ENCODE data around the gene MYH11. TPM values are rescaled to one million over a fixed set of nuclear protein-coding genes. Genes with fewer than 3 reads are reported as not detected.
"Not testable (repeated sequence)": the region's sequence is repeated elsewhere in the genome, so short reads cannot be mapped to it uniquely, and the experiment has no call there.

Gene MYH11
- total and polyA plus RNA-seq, 5 donors: 70.6 to 420 (median 110) TPM

DNA sequence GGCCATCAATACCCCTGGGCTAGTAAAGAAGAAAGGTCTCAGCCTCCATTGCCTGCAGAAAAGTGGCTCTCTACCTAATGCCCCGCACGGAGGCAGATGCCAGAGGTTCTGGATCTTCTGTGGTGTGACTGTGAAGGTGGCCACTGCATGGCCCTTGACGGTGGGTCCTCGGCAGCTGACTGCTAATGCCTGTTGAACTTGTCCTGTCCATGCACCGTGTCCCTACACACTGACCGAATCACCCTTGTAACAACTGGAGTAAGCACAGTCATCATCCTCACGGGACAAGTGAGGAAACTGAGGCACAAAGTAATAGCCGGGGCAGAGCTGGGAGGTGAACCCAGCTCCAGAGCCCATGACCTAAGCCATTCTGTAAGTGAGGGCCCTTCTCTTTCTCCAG, 48.8 kb downstream of the MYH11 start:
- DNase-seq (no peak), ATAC-seq (no peak)
- H3K4me3 ChIP-seq (ENCODE audit: low read length): no peak overlapping the region
- WGBS: 85% methylated on average over 8 of the region's 8 CpGs
- no peak overlapping the region for H3K27ac ChIP-seq (ENCODE audit: low read length)
- peaks cover 6% of the 10 kb centered on the region for H3K4me1 ChIP-seq (ENCODE audit: control insufficient read depth, insufficient read depth, low read length)
- intact Hi-C loops (cut with DNase I): no loop called here
- no peaks in the 10 kb centered on the region for H3K27me3 ChIP-seq (ENCODE audit: control insufficient read depth, insufficient read depth)
- H3K9me3 ChIP-seq (ENCODE audit: control insufficient read depth, low read length): no peaks in the 10 kb centered on the region

DNA sequence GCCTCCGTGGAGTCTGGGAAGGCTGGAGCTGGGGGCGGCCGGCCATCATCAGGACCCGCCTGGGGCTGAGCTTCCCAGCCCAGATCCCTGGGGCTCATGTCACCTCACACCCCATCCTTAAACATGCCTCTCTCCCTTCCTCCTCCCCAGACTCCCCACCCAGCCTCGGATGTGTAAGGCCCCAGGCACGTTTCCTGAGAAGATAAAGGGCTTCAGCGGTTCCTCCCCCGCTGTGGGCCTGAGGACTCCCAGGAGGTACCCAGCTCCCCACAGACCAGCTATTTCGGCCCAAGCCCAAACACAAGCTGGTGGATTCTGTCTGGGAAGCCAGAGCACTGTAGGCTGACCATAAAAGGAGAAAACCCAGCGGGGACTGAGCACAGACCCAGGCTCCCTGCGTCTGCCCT, 49.2 kb downstream of the MYH11 start:
- Histone ChIP-seq H3K27ac (ENCODE audit: low read length) (no peak overlapping the region), H3K4me1 (ENCODE audit: control insufficient read depth, insufficient read depth, low read length) (peaks cover 6% of the 10 kb centered on the region), H3K27me3 (ENCODE audit: control insufficient read depth, insufficient read depth) (no peaks in the 10 kb centered on the region), H3K4me3 (ENCODE audit: low read length) (no peak overlapping the region), H3K9me3 (ENCODE audit: control insufficient read depth, low read length) (no peaks in the 10 kb centered on the region)
- WGBS: 30% methylated on average over 11 of the region's 11 CpGs
- ATAC-seq (peak; percentile 47 to 68), DNase-seq (peak; percentile 57 to 65 (median 59))
- intact Hi-C loops (cut with DNase I): no loop called here

DNA sequence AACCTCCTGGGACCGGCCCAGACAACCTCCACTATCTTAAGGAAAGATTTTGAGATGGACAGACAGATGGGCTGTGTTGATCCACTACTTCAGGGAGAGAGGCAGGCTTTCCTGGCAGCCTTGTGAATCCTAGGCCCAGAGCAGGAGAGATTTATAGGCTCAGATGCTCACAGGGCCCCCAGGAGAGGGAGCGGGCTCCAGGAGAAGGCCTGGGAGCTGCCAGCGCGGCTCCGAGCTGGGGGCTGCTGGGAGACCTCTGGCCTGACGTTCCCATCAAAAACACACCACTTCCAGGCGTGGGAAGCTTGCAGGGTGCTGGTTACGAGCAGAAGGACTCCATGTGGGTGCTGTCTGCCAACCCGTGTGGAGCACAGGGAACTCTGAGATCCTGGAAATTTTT, 53.2 kb downstream of the MYH11 start:
- ATAC-seq (no peak), DNase-seq (no peak)
- no peaks in the 10 kb centered on the region for H3K9me3 ChIP-seq (ENCODE audit: control insufficient read depth, low read length)
- intact Hi-C loops (cut with DNase I): no loop called here
- no peak overlapping the region for H3K27ac ChIP-seq (ENCODE audit: low read length)
- H3K4me3 ChIP-seq (ENCODE audit: low read length): no peak overlapping the region
- H3K27me3 ChIP-seq (ENCODE audit: control insufficient read depth, insufficient read depth): no peaks in the 10 kb centered on the region
- H3K4me1 ChIP-seq (ENCODE audit: control insufficient read depth, insufficient read depth, low read length): peaks cover 2% of the 10 kb centered on the region
- WGBS: 83% methylated on average over 9 of the region's 9 CpGs

DNA sequence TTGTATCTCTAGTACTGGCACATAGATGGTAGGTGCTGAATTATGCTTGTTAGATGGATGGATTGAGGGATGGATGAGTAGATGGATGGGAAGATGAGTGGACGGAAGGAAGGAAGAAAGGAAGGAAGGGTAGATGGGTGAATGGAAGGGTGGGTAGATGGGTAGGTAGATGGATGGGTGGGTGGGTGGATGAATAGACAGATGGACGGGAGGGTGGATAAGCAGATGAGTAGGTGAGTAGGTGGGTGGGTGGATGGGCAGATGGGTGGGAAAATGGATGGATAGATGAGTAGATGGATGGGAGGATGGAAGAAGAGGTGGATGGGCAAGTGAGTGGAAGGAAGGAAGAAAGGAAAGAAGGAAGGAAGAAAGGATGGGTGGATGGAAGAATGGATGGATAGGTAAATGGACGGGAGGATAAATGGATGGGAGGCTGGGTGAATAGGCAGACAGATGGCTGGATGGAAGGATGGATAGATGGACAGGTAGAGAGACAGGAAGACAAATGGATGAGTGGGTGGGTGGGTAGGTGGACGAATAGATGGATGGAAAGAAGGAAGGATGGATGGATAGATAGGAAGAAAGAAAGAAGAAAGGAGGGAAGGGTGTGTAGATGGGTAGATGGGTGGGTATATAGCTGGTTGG, 56.9 kb downstream of the MYH11 start:
- no peak overlapping the region for H3K4me3 ChIP-seq (ENCODE audit: low read length)
- intact Hi-C loops (cut with DNase I): no loop called here
- no peaks in the 10 kb centered on the region for H3K4me1 ChIP-seq (ENCODE audit: control insufficient read depth, insufficient read depth, low read length)
- DNase-seq (no peak), ATAC-seq (no peak)
- no peaks in the 10 kb centered on the region for H3K9me3 ChIP-seq (ENCODE audit: control insufficient read depth, low read length)
- H3K27ac ChIP-seq (ENCODE audit: low read length): no peak overlapping the region
- H3K27me3 ChIP-seq (ENCODE audit: control insufficient read depth, insufficient read depth): no peaks in the 10 kb centered on the region
- WGBS: 86% methylated on average over 4 of the region's 4 CpGs

DNA sequence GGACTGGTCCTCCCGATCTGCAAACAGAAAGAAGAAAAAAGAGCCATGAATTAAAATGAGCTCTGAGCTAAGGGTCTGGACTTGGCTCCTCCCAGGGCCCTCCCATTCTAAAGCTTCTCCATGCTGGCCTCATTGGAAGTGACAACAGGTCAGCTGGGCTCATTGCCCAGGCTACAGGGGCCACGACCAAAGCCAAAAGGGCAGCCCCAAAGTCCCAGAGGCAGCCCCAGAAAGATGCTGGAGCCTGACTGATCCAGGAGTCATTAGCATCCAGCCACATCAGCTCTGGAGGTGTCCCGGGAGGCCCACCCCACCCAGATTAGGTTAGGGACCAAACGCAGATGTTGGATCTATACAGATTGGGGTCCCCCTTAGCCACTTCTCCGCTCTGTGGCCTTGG, 58.2 kb downstream of the MYH11 start:
- Histone ChIP-seq H3K9me3 (ENCODE audit: control insufficient read depth, low read length) (no peaks in the 10 kb centered on the region), H3K4me3 (ENCODE audit: low read length) (no peak overlapping the region), H3K27me3 (ENCODE audit: control insufficient read depth, insufficient read depth) (no peaks in the 10 kb centered on the region), H3K27ac (ENCODE audit: low read length) (no peak overlapping the region), H3K4me1 (ENCODE audit: control insufficient read depth, insufficient read depth, low read length) (peaks cover 3% of the 10 kb centered on the region)
- intact Hi-C loops (cut with DNase I): no loop called here
- 68% methylated on average over 5 of the region's 5 CpGs for WGBS
- DNase-seq (no peak), ATAC-seq (no peak)

DNA sequence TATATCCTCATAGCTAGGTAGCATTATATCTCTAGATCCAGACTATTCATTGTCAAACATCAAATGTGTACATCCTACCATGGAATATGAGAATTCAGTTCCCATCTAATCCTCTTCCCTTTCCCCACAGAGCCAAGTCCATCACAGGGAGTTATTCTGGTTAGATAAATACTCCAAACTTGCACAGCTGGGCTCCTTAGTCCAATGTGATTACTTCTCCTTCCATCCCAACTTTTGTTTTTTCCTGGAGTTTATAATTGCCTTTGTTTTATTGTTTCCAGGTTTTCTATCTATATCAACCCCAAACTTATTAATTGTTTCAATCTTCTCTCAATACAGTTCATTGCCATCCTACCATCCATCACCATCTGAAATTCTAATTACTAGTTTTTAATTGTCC, 59.9 kb downstream of the MYH11 start:
- no peak overlapping the region for H3K4me3 ChIP-seq (ENCODE audit: low read length)
- peaks cover 3% of the 10 kb centered on the region for H3K4me1 ChIP-seq (ENCODE audit: control insufficient read depth, insufficient read depth, low read length)
- H3K9me3 ChIP-seq (ENCODE audit: control insufficient read depth, low read length): no peaks in the 10 kb centered on the region
- intact Hi-C loops (cut with DNase I): no loop called here
- no peak for DNase-seq
- ATAC-seq: no peak
- H3K27me3 ChIP-seq (ENCODE audit: control insufficient read depth, insufficient read depth): no peaks in the 10 kb centered on the region
- no peak overlapping the region for H3K27ac ChIP-seq (ENCODE audit: low read length)

DNA sequence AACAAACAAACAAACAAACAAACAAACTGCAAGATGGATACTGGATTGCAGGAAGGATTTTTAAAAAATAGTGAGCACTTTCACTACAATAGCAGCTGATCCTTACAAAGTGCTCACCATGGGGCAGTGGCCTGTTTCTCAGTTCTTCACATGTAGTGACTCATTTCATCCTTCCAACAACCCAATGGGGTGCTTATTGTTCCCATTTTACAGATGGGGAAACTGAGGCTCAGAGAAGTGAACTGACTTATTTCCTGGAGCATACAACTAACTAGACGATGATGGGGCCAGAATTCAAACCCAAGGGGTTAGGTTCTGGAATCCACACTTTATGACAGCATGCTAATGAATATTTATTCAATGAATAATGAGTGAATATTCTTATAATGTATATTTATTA, 61.2 kb downstream of the MYH11 start:
- intact Hi-C loops (cut with DNase I): no loop called here
- Histone ChIP-seq H3K4me1 (ENCODE audit: control insufficient read depth, insufficient read depth, low read length) (peaks cover 3% of the 10 kb centered on the region), H3K9me3 (ENCODE audit: control insufficient read depth, low read length) (no peaks in the 10 kb centered on the region), H3K27me3 (ENCODE audit: control insufficient read depth, insufficient read depth) (no peaks in the 10 kb centered on the region), H3K27ac (ENCODE audit: low read length) (no peak overlapping the region), H3K4me3 (ENCODE audit: low read length) (no peak overlapping the region)
- ATAC-seq (no peak), DNase-seq (no peak)
- WGBS: 92% methylated on average over 1 of the region's 1 CpG

DNA sequence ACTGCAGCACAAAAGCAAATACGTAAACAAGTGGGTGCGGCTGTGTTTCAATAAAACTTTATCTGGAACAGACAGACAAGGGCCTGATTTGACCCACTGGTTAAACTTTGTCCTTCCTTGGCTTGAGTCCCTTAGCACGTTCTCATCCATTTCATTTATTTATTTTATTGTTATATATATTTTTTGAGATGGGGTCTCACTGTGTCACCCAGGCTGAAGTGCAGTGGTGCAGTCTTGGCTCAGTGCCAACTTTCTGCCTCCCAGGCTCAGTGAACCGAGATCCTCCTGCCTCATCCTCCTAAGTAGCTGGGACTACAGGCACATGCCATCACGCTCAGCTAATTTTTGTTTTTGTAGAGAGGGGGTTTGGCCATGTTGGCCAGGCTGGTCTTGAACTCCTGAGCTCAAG, 64.3 kb downstream of the MYH11 start:
- Histone ChIP-seq H3K4me3 (ENCODE audit: low read length) (no peak overlapping the region), H3K4me1 (ENCODE audit: control insufficient read depth, insufficient read depth, low read length) (peaks cover 3% of the 10 kb centered on the region), H3K27me3 (ENCODE audit: control insufficient read depth, insufficient read depth) (no peaks in the 10 kb centered on the region), H3K27ac (ENCODE audit: low read length) (no peak overlapping the region), H3K9me3 (ENCODE audit: control insufficient read depth, low read length) (no peaks in the 10 kb centered on the region)
- intact Hi-C loops (cut with DNase I): no loop called here
- WGBS: 90% methylated on average over 5 of the region's 5 CpGs
- no peak for ATAC-seq
- DNase-seq: no peak

DNA sequence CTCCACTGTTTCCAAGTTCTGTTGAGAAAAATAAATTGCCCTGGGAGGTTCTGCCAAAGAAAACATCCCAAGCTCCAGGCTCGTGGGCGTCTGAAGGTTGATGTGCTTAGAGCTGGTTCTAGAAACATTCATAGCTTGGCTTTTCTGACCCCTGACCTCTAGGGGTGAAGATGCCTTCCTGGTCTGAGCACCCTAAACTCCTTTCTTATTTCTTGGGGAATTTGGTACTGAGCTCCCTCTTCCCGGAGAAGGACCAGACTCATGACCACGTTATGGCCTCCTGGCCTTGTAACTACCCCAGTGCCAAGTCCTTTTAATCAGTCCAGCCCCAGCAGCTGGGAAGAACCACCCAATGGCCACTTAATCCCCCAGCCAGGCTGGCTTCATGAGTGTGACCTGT, 66.4 kb downstream of the MYH11 start:
- no peaks in the 10 kb centered on the region for H3K27me3 ChIP-seq (ENCODE audit: control insufficient read depth, insufficient read depth)
- DNase-seq (no peak), ATAC-seq (peak; percentile 38 to 55)
- no peak overlapping the region for H3K4me3 ChIP-seq (ENCODE audit: low read length)
- H3K27ac ChIP-seq (ENCODE audit: low read length): no peak overlapping the region
- 41% methylated on average over 4 of the region's 4 CpGs for WGBS
- H3K4me1 ChIP-seq (ENCODE audit: control insufficient read depth, insufficient read depth, low read length): peaks cover 3% of the 10 kb centered on the region
- H3K9me3 ChIP-seq (ENCODE audit: control insufficient read depth, low read length): no peaks in the 10 kb centered on the region
- intact Hi-C loops (cut with DNase I): no loop called here

DNA sequence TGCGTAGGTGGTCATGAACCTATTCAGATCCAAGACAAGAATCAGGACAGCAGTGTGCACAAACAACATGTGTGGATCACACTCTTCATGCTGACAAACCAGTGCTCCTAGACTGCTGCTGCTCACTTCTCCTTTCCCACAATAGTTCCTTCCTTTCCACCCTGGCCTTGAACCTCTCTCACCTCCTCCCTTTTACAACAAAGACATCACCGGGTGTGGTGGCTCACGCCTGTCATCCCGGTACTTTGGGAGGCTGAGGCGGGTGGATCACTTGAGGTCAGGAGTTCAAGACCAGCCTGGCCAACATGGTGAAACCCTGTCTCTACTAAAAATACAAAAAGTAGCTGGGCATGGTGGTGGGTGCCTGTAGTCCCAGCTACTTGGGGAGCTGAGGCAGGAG, 67.0 kb downstream of the MYH11 start:
- H3K27ac ChIP-seq (ENCODE audit: low read length); H3K4me3 ChIP-seq (ENCODE audit: low read length); intact Hi-C loops (cut with DNase I); DNase-seq; ATAC-seq; H3K9me3 ChIP-seq (ENCODE audit: control insufficient read depth, low read length); H3K27me3 ChIP-seq (ENCODE audit: control insufficient read depth, insufficient read depth); H3K4me1 ChIP-seq (ENCODE audit: control insufficient read depth, insufficient read depth, low read length): not testable (repeated sequence)
- 73% methylated on average over 5 of the region's 5 CpGs for WGBS

DNA sequence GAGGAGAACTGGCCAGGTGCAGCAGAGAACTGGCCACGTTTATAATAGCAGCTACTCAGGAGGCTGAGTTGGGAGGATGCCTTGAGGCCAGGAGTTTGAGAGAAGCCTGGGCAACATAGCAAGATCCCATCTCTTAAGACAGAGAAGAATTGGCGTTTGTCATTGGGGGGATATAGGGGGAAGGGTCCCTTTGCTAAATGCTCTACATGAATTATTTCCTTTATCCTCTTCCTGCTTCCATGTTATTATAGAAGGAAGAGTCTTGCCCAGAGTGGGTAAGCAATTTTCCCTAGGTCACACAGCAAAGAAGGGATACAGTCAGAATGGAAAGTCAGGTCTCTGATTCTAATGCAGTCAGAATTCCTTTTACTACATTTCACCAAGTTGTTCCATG, 68.0 kb downstream of the MYH11 start:
- Histone ChIP-seq H3K9me3 (ENCODE audit: control insufficient read depth, low read length) (no peaks in the 10 kb centered on the region), H3K27me3 (ENCODE audit: control insufficient read depth, insufficient read depth) (no peaks in the 10 kb centered on the region), H3K27ac (ENCODE audit: low read length) (no peak overlapping the region), H3K4me1 (ENCODE audit: control insufficient read depth, insufficient read depth, low read length) (no peaks in the 10 kb centered on the region), H3K4me3 (ENCODE audit: low read length) (no peak overlapping the region)
- no peak for DNase-seq
- WGBS: 79% methylated on average over 2 of the region's 2 CpGs
- ATAC-seq: no peak
- intact Hi-C loops (cut with DNase I): no loop called here

DNA sequence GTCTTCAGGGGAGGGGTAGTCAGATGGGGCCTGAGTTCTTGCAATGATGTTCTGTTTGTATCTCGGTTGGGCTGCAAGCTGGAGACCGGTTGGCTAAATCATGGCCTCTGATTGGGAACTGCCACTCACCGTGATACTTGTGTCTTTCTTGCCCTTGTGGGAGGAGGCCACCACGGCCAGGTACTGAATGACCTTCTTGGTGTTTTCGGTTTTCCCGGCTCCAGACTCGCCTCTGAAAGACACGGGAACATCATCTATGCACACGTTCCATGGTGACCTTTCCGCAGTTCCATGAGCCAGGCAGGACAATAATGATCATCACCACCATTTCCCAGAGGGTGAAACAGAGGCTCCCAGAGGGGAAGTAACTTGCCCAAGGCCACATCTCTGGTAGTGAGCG, 70.3 kb downstream of the MYH11 start:
- ATAC-seq: no peak
- intact Hi-C loops (cut with DNase I): no loop called here
- H3K9me3 ChIP-seq (ENCODE audit: control insufficient read depth, low read length): no peaks in the 10 kb centered on the region
- no peaks in the 10 kb centered on the region for H3K4me1 ChIP-seq (ENCODE audit: control insufficient read depth, insufficient read depth, low read length)
- 95% methylated on average over 11 of the region's 11 CpGs for WGBS
- DNase-seq: no peak
- H3K4me3 ChIP-seq (ENCODE audit: low read length): no peak overlapping the region
- no peaks in the 10 kb centered on the region for H3K27me3 ChIP-seq (ENCODE audit: control insufficient read depth, insufficient read depth)
- H3K27ac ChIP-seq (ENCODE audit: low read length): no peak overlapping the region
